ENCODE results near the gene MICAL2.

- TF ChIP-seq CTCF (conservative IDR thresholded peaks at IDR 0.05; ENCODE audit: low read depth, low read length) (no peak), EZH2 (IDR thresholded peaks at IDR 0.05; ENCODE audit: low read length, unreplicated experiment) (no peak)
Observed at GRCh38 chr11:12168114-12168513, 57.7 kb downstream of the MICAL2 start.

Data from PC-3 (cell line).